ENCODE results near the gene CFAP299. TPM values are rescaled to one million over a fixed set of nuclear protein-coding genes. Genes with fewer than 3 reads are reported as not detected.

The CFAP299 gene
- total and polyA plus RNA-seq, 9 of the 15 experiments (the other 6 are each of a cell fraction or from before 2014, with no cell fraction given): 0.09 to 3.0 (median 0.76) TPM

- no peak for FAIRE-seq
- H3K9ac ChIP-seq (ENCODE audit: insufficient read depth in 1 of 2, low read depth in 2 of 2, low read length in 2 of 2): no peak overlapping the region
- H2AFZ ChIP-seq (ENCODE audit: low read depth, low read length): no peak overlapping the region
- H3K4me1 ChIP-seq (replicated peaks in 1 of 2; ENCODE audit: control insufficient read depth in 2 of 2, insufficient read depth in 2 of 2, low read length in 2 of 2): no peaks in the 10 kb centered on the region
- no peaks in the 10 kb centered on the region for H3K27me3 ChIP-seq (ENCODE audit: control insufficient read depth in 2 of 2, insufficient read depth in 2 of 2, low read length in 2 of 2)
- BruUV-seq (replicated peaks): no TSS peak
- H3K9me1 ChIP-seq (ENCODE audit: control insufficient read depth, insufficient read depth, low read length): no peaks in the 10 kb centered on the region
- no peak overlapping the region for H3K27ac ChIP-seq (ENCODE audit: extremely low read depth, low read depth, low read length)
- H3K36me3 ChIP-seq (ENCODE audit: control insufficient read depth, insufficient read depth, low read length): no peaks in the 10 kb centered on the region
- CTCF ChIA-PET (ENCODE audit: low intra/inter-chr PET ratio): no interaction called here
- no peak for ATAC-seq
- intact Hi-C loops (cut with micrococcal nuclease) (no loop called here), in situ Hi-C loops (cut with MboI) (no loop called here)
- POLR2A ChIA-PET: no interaction called here
- no peak for TF ChIP-seq ZNF445 (CRISPR knock-in tag; IDR thresholded peaks at IDR 0.05; ENCODE audit: low read depth)
- TF ChIP-seq ZNF316 (IDR thresholded peaks at IDR 0.05): no peak
- TF ChIP-seq HOMEZ (CRISPR knock-in tag; IDR thresholded peaks at IDR 0.05): no peak
- TF ChIP-seq ELF4 (CRISPR knock-in tag; IDR thresholded peaks at IDR 0.05): no peak
- TF ChIP-seq NFATC3 (IDR thresholded peaks at IDR 0.05): no peak
- TF ChIP-seq TAL1 (IDR thresholded peaks at IDR 0.05): no peak
- TF ChIP-seq EGR1 (conservative IDR thresholded peaks at IDR 0.05): no peak
- TF ChIP-seq CBFA2T3 (IDR thresholded peaks at IDR 0.05): 0 out of 2 replicates have a peak, but pooled peaks have one; percentile 5
- no peak for TF ChIP-seq ZNF609 (CRISPR knock-in tag; IDR thresholded peaks at IDR 0.05; ENCODE audit: borderline replicate concordance)
- TF ChIP-seq MEIS2 (IDR thresholded peaks at IDR 0.05; ENCODE audit: partially characterized antibody): no peak
- no peak for TF ChIP-seq CGGBP1 (CRISPR knock-in tag; IDR thresholded peaks at IDR 0.05)
- no peak for TF ChIP-seq RFX1 (IDR thresholded peaks at IDR 0.05)
- no peak for TF ChIP-seq CEBPG (CRISPR knock-in tag; IDR thresholded peaks at IDR 0.05)
- TF ChIP-seq CEBPG (tag; conservative IDR thresholded peaks at IDR 0.05 in 1 of 2, IDR thresholded peaks at IDR 0.05 in 1 of 2): peak; percentile 36 to 41; a peak in 2 of 4 replicates
- peak; percentile 51; the same call in 1 of the 2 replicates for TF ChIP-seq CEBPB (tag; IDR thresholded peaks at IDR 0.05)
- TF ChIP-seq ZNF24 (IDR thresholded peaks at IDR 0.05): no peak
- H4K20me1 ChIP-seq (replicated peaks; ENCODE audit: control insufficient read depth, insufficient read depth, low read length): no peaks in the 10 kb centered on the region
- no peaks in the 10 kb centered on the region for H3K9me3 ChIP-seq (replicated peaks; ENCODE audit: control insufficient read depth, insufficient read depth, low read depth, low read length)
- no peaks in the 10 kb centered on the region for H3K79me2 ChIP-seq (ENCODE audit: control insufficient read depth, insufficient read depth, low read length)
- DNase-seq (ENCODE audit: extremely low read depth in 1 of 4, low spot score in 3 of 4): no peak
- no peak overlapping the region for H3K4me3 ChIP-seq
- WGBS (ENCODE audit: insufficient coverage, low coverage, missing lambda C conversion rate): 28% methylated on average over 3 of the region's 3 CpGs
- H3K4me2 ChIP-seq (ENCODE audit: insufficient read depth, low read length): no peak overlapping the region
Measured at GRCh38 chr4:80311130-80311529, 24.4 kb upstream of the CFAP299 start.

Data from K562 (cell line).